NOMO-1 (cell line): ENCODE data around the gene SERF1B.
"Not testable (repeated sequence)": the region's sequence is repeated elsewhere in the genome, so short reads cannot be mapped to it uniquely, and the experiment has no call there.

Experiments
- DNase-seq, 2 experiments: peaks; one replicate each; lab custom pipeline; 2025; ENCODE audit not compliant: unreplicated experiment in 2 of 2; lab: John Stamatoyannopoulos, UW

SERF1B gene

DNA sequence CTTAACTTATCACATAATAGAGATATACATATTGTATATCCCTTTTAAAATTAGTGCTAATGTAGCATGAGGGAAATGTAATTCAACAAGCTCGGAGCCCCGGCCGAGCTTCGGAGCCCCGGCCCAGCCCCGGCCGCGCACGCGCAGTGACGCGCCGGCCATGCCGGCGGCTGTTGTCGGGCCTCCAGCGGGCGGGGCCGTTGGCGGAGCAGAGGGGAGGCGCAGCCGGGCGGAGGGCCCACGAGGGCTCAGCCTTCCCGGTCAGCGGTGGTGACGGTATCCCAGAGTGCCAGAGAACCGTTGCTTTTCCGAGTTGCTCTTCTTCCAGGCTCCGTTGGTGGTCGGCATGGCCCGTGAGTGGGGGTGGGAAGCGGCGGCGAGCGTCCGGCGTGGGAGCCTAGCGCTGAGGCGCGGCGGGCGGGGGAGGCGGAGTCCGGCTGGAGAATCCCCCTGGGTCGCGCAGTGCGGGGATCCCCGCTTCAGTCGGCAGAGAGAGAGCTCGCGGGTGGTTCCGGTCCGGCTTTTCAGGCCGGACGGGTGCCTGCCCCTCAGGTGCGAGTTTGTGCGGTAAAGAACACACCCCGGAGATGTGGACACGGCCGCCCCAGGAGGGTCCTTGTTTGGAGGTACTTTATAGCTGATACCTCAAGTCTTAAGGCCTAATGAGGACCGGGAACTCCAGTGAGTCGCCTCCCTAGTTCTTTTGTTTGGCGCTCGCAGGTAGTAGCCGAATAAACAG is at the start of gene SERF1B:
SERF1B (plus strand) TSS at position 146 of the 739 bp plus-strand sequence; CDS start at position 347, 201 bp downstream.
- not testable (repeated sequence) for DNase-seq

DNA sequence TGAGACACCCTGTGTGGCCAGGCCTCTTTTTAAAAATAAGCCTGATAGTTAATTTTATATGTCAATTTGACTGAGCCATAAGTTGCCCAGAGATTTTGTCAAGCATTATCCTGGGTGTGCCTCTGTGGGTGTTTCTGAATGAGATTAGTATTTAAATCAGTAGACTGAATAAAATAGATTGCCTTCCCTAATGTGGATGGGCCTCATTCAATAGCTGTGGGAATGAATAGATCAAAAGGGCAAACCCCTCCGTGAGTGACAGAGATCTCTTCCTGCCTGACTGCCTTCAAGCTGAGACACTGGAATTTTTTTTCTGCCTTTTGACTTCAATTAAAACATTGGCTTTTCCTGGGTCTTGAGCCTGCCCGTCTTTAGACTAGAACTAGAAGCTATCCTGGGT is 33.3 kb upstream of the SERF1B start:
- DNase-seq, result not testable (repeated sequence)

- DNase-seq, result not testable (repeated sequence)
Observed at GRCh38 chr5:69995535-69995934, 29.5 kb upstream of the SERF1B start.

DNA sequence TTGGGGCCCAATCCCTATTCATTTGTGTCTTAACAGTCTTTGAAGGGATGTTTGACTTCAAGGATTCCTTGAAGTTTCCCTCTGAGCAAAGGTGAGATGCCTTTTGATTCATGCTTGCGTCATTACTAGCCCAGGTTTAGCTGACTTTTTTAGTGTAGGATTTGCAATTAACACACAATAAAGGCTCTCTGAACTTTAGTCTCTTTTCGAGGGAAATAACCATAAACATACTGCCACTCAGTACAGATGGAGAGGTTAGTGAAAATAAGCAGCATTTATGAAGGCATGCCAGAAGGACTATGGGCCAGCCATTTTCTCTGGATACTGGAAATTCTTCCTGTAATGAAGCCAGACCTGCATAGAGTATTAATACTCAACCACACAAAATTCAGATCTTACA is 4.4 kb upstream of the SERF1B start:
- DNase-seq, result not testable (repeated sequence)

GRCh38 chr5:70025845-70026145 is 744 bp downstream of the SERF1B start:
- not testable (repeated sequence) for DNase-seq

- DNase-seq, result not testable (repeated sequence)
Observed at GRCh38 chr5:70031204-70031603, 6.2 kb downstream of the SERF1B start.

DNA sequence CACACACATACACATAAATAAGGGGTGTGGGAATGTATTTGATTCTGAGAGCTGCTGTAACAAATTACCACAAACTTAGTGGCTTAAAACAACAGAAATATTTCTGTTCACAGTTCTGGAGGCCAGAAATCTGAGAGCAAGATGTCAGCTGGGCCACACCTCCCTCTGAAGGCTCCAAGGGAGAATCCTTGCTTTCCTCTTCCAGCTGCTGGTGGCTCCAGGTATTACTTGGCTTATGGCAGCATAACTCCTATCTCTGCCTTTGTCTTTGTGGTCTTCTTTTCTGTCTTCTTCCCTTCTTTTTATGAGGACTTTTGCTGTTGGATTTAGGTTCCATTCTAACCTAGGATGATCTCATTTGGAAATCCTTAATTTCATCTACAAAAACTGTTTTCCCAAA is 16.4 kb downstream of the SERF1B start:
- not testable (repeated sequence) for DNase-seq

DNA sequence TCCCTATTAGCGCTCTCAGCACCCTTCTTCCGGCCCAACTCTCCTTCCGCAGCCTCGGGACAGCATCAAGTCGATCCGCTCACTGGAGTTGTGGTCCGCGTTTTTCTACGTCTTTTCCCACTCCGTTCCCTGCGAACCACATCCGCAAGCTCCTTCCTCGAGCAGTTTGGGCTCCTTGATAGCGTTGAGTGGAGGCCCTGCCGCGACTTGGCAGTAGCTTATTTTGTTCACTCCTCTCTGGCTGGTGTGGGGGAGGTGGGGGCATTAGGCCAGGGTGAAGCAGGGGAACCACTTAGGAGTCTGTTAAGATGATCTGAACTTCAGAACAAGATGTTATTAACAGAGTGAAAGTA is 24.7 kb downstream of the SERF1B start:
- DNase-seq, result not testable (repeated sequence)

DNA sequence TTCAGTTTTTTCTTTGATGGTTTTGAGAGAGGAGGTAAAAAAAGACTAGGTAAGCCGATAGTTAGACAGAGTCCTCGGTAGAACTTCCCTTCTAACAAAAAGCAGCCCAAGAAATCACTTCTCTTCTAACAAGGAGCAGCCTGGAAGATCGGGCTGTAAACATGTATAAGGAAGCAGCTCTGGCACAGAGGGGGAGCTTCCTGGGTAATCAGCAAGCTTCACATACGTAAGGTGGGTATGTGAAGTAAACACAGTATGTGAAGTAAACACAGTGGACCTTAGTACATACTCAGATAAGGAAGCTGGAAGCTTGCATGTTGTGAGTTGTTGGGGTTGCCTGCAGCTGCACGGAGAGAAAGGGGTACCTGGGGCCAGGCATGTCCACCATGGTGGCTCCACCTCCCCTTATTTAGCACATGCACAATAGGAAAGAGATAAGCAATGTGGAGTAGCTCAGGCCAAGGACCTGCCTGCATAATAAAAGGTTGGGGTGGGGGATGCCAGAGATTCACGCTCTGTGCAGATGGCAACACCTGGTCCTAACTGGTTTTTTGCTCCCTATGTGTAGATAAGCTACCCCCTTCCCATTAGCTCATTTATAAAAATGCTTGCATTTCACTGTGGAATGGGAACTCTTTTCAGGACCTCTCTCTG is 31.4 kb downstream of the SERF1B start:
- DNase-seq, result not testable (repeated sequence)

- DNase-seq, result not testable (repeated sequence)
Observed at GRCh38 chr5:70057140-70057539, 32.1 kb downstream of the SERF1B start.

- not testable (repeated sequence) for DNase-seq
Observed at GRCh38 chr5:70077632-70078031, 52.6 kb downstream of the SERF1B start.

DNA sequence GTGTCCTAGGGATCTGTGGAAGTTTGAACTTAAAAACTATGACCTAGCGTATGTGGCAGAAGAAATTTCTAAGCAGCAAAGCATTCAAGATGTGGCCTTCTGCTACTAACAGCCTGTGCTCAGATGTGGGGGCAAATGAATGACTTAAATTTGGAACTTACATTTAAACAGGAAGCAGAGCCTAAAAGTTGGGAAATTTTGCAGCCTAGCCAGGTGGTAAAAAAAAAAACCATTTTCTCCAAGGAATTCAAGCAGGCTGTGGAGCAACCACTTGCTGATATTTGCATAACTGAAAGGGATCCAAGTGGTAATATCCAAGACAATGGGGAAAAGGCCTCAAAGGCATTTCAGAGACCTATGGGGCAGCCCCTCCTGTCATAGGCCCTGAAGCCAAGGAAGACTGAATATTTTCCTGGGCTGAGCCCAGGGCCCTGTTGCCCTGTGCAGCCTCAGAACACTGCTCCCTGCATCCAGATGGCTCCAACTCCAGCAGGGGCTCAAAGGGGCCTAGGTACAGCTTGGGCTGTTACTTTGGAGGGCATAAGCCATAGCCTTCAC is 63.9 kb downstream of the SERF1B start:
- DNase-seq, result not testable (repeated sequence)

GRCh38 chr5:70091776-70092175 is 66.7 kb downstream of the SERF1B start:
- not testable (repeated sequence) for DNase-seq
